Trophoblast cell (in vitro differentiated cells and primary cell): ENCODE data around the gene KIAA0040.

Source experiments
- DNase-seq, 2 donors: peaks; one replicate each; pipeline ENCODE4 v3.0.0-alpha.2; 2016
- H2AFZ ChIP-seq: 2 replicates; pipeline ENCODE4 v1.6.1; 2013; ENCODE audit warnings: low read length, moderate library complexity, mild to moderate bottlenecking; ENCODE audit not compliant: insufficient read depth, poor library complexity
- H2AK5ac ChIP-seq: 2 replicates; pipeline ENCODE4 v1.6.1; 2013; ENCODE audit warnings: mild to moderate bottlenecking, low read length
- H2BK120ac ChIP-seq: 2 replicates; pipeline ENCODE4 v1.6.1; 2013; ENCODE audit warnings: low read length, mild to moderate bottlenecking, moderate library complexity; ENCODE audit not compliant: insufficient read depth, poor library complexity
- H2BK12ac ChIP-seq: 2 replicates; pipeline ENCODE4 v1.6.1; 2013; ENCODE audit warnings: mild to moderate bottlenecking, low read length, moderate library complexity
- H2BK5ac ChIP-seq: 2 replicates; pipeline ENCODE4 v1.6.1; 2013; ENCODE audit warnings: low read length, low read depth, moderate library complexity, mild to moderate bottlenecking; ENCODE audit not compliant: poor library complexity
- H3K14ac ChIP-seq: 2 replicates; pipeline ENCODE4 v1.6.1; 2013; ENCODE audit warnings: mild to moderate bottlenecking, low read length
- H3K18ac ChIP-seq: 2 replicates; pipeline ENCODE4 v1.6.1; 2013; ENCODE audit warnings: mild to moderate bottlenecking, low read length
- H3K23ac ChIP-seq: 2 replicates; pipeline ENCODE4 v1.6.1; 2013; ENCODE audit warnings: low read length
- H3K27ac ChIP-seq: 2 replicates; pipeline ENCODE4 v1.5.1; 2013; ENCODE audit warnings: low read depth, mild to moderate bottlenecking, inconsistent platforms, low read length, moderate library complexity
- H3K27me3 ChIP-seq: 2 replicates; pipeline ENCODE4 v1.6.1; 2013; ENCODE audit warnings: inconsistent platforms, mild to moderate bottlenecking, low read length, moderate library complexity; ENCODE audit not compliant: insufficient read depth
- H3K36me3 ChIP-seq, 2 experiments: 1 replicate in 1 of 2; 2 replicates in 1 of 2; pipeline ENCODE4 v1.6.1; 2013; ENCODE audit warnings: low read length in 2 of 2, mild to moderate bottlenecking in 2 of 2, moderate library complexity in 1 of 2; ENCODE audit not compliant: insufficient read depth in 2 of 2, control insufficient read depth in 1 of 2
- H3K4ac ChIP-seq: 2 replicates; pipeline ENCODE4 v1.6.1; 2013; ENCODE audit warnings: low read depth, mild to moderate bottlenecking, low read length, moderate library complexity
- H3K4me1 ChIP-seq, 2 experiments: 1 replicate in 1 of 2; 2 replicates in 1 of 2; pipeline ENCODE4 v1.6.1; 2013; ENCODE audit warnings: low read length in 2 of 2, mild to moderate bottlenecking in 2 of 2, moderate library complexity in 1 of 2; ENCODE audit not compliant: insufficient read depth in 2 of 2, control insufficient read depth in 1 of 2
- H3K4me2 ChIP-seq: 2 replicates; pipeline ENCODE4 v1.6.1; 2013; ENCODE audit warnings: inconsistent platforms, mild to moderate bottlenecking, low read length, moderate library complexity
- H3K4me3 ChIP-seq: 2 replicates; pipeline ENCODE4 v1.5.1; 2013; ENCODE audit warnings: mild to moderate bottlenecking, low read depth, low read length, inconsistent platforms
- H3K79me1 ChIP-seq: one replicate; pipeline ENCODE4 v1.6.1; 2013; ENCODE audit warnings: low read length
- H3K79me2 ChIP-seq: 2 replicates; pipeline ENCODE4 v1.6.1; 2013; ENCODE audit warnings: low read length, mild to moderate bottlenecking; ENCODE audit not compliant: control insufficient read depth, insufficient read depth, poor library complexity
- H3K9ac ChIP-seq: 2 replicates; pipeline ENCODE4 v1.6.1; 2013; ENCODE audit warnings: mild to moderate bottlenecking, low read length
- H3K9me3 ChIP-seq: 2 replicates; pipeline ENCODE4 v1.6.1; 2013; ENCODE audit warnings: low read depth, mild to moderate bottlenecking, control low read depth, inconsistent platforms, low read length; ENCODE audit not compliant: insufficient read depth
- H4K12ac ChIP-seq: 2 replicates; pipeline ENCODE4 v1.6.1; 2013; ENCODE audit warnings: low read depth, mild to moderate bottlenecking, low read length, moderate library complexity
- H4K8ac ChIP-seq: 2 replicates; pipeline ENCODE4 v1.6.1; 2013; ENCODE audit warnings: low read depth, mild to moderate bottlenecking, low read length, moderate library complexity
- H4K91ac ChIP-seq: one replicate; pipeline ENCODE4 v1.6.1; 2013; ENCODE audit warnings: low read depth, mild to moderate bottlenecking, low read length, moderate library complexity
- WGBS: extraction: QIAGEN DNeasy Blood & Tissue Kit; methylation state at CpG from one replicate; pipeline ENCODE4 v1.1.7; 2013; ENCODE audit warnings: missing lambda C conversion rate; ENCODE audit not compliant: insufficient read length, insufficient coverage; ENCODE audit errors: extremely low coverage; 5-methylcytosine and 5-hydroxymethylcytosine counted together

Gene KIAA0040

DNA sequence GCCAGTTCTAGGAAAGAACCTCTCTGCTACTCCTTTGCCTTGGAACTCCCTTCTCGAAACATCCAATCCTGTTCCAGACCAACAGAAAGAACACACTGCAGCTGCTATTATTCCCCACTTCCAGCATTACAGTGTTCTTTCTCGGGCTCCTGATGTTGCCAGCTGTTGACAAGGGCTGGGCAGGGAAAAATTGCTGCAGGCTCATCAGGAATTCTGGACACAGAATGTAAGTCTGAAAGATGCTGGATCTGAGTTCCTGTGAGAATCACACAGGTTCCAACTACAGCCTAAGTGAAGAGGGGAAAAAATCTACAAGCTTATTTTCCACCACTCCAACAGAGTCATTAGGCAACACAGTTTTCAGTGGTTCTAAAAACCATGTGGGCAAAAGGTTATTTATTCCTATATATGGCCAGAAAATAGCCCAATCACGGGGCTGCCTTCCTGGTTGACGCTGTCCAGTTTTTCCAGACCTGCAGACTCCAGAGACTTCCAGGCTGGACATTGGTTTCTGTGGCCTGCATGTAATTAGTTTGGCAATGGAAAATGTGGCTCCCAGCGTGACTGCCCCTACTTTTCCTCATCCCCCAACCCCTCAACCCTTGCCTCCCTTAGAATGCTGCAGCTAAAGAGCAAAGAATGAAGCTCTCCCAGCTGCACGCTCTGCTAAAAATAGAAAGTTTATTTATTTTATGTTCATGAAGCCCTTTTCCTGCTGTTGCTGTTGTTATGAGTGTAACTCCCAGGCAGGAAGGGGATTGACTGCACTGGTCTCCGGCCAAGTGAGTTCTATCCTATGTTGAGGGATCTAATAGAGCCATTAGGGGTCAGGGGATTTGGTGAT, 8.3 kb upstream of the KIAA0040 start:
- no peak overlapping the region for H3K23ac ChIP-seq
- H4K91ac ChIP-seq = peak overlapping the region; percentile 74
- H2BK120ac ChIP-seq = peak overlapping the region; percentile 85
- peaks cover 20 to 27% of the 10 kb centered on the region in 2 experiments for H3K4me1 ChIP-seq
- no peaks in the 10 kb centered on the region for H3K36me3 ChIP-seq
- no peaks in the 10 kb centered on the region for H3K9me3 ChIP-seq
- H3K4me2 ChIP-seq = peak overlapping the region; percentile 8
- no peak overlapping the region for H3K18ac ChIP-seq
- H3K4me3 ChIP-seq = no peak overlapping the region
- no peak for DNase-seq
- H2AK5ac ChIP-seq = no peak overlapping the region
- peak overlapping the region; percentile 23 for H2BK12ac ChIP-seq
- H3K14ac ChIP-seq = peak overlapping the region; percentile 60
- H3K79me1 ChIP-seq = peaks cover 23% of the 10 kb centered on the region
- no CpG with 5 or more reads among the region's 7 CpGs for WGBS
- no peaks in the 10 kb centered on the region for H3K79me2 ChIP-seq
- H3K27me3 ChIP-seq = no peaks in the 10 kb centered on the region
- H3K27ac ChIP-seq = peak overlapping the region; percentile 63
- no peak overlapping the region for H3K9ac ChIP-seq
- H4K8ac ChIP-seq = peak overlapping the region; percentile 47
- H3K4ac ChIP-seq = no peak overlapping the region
- no peak overlapping the region for H2AFZ ChIP-seq
- H4K12ac ChIP-seq = no peak overlapping the region
- peak overlapping the region; percentile 36 for H2BK5ac ChIP-seq

DNA sequence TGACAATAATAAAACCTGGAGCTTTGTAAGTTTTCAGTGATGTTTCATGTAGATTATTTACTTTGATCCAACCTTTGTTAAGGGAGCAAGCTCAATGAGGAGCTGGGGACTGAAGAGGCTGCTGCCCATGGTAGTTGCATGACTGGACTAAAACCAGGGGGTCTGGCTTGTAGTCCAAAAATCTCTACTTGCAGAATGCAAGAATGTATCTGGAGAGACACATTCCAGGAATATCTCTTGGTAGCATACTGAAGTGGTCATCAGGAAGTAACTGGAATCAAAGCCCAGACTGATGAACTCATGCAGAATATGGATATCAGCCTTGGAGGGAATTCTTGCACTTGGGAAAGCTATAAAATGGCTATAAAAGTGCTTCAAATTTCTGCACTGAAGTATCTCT, 5.8 kb upstream of the KIAA0040 start:
- Histone ChIP-seq H3K9ac (no peak overlapping the region), H3K4ac (no peak overlapping the region), H2AFZ (no peak overlapping the region), H3K4me2 (no peak overlapping the region), H2BK12ac (no peak overlapping the region), H2BK120ac (no peak overlapping the region), H3K79me2 (no peaks in the 10 kb centered on the region), H3K27me3 (no peaks in the 10 kb centered on the region), H2AK5ac (no peak overlapping the region), H4K12ac (no peak overlapping the region), H3K18ac (no peak overlapping the region), H3K4me3 (no peak overlapping the region), H3K14ac (no peak overlapping the region), H3K79me1 (peaks cover 27% of the 10 kb centered on the region), H3K23ac (no peak overlapping the region), H2BK5ac (no peak overlapping the region), H3K36me3 (no peaks in the 10 kb centered on the region), H4K91ac (no peak overlapping the region), H3K27ac (peak overlapping the region; percentile 59), H4K8ac (no peak overlapping the region), H3K4me1 (peaks cover 25 to 30% of the 10 kb centered on the region in 2 experiments), H3K9me3 (no peaks in the 10 kb centered on the region)
- no peak for DNase-seq

- WGBS = no CpG with 5 or more reads among the region's 2 CpGs
- no peaks in the 10 kb centered on the region for H3K36me3 ChIP-seq
- no peak overlapping the region for H3K4ac ChIP-seq
Observed at GRCh38 chr1:175197531-175197930, 5.0 kb upstream of the KIAA0040 start.

GRCh38 chr1:175195798-175196197, 3.2 kb upstream of the KIAA0040 start:
- Histone ChIP-seq H3K23ac (no peak overlapping the region), H3K27me3 (no peaks in the 10 kb centered on the region), H3K4ac (peak overlapping the region; percentile 42), H3K4me2 (no peak overlapping the region), H3K9me3 (no peaks in the 10 kb centered on the region), H3K14ac (no peak overlapping the region), H4K8ac (no peak overlapping the region), H3K79me2 (peaks cover 11% of the 10 kb centered on the region), H2BK12ac (peak overlapping the region; percentile 6), H4K12ac (no peak overlapping the region), H3K9ac (no peak overlapping the region), H3K4me3 (no peak overlapping the region), H2AFZ (no peak overlapping the region), H4K91ac (no peak overlapping the region), H3K27ac (no peak overlapping the region), H3K36me3 (no peaks in the 10 kb centered on the region), H3K79me1 (peaks cover 34% of the 10 kb centered on the region), H3K18ac (no peak overlapping the region), H2BK120ac (no peak overlapping the region), H2AK5ac (peak overlapping the region; percentile 3), H3K4me1 (peaks cover 22 to 33% of the 10 kb centered on the region in 2 experiments), H2BK5ac (no peak overlapping the region)
- no CpG with 5 or more reads among the region's 3 CpGs for WGBS
- no peak for DNase-seq

More at GRCh38 chr1:175197531-175197930, 5.0 kb upstream of the KIAA0040 start:
- DNase-seq = peak; percentile 88 to 93
- peak overlapping the region; percentile 18 for H3K4me2 ChIP-seq
- no peaks in the 10 kb centered on the region for H3K27me3 ChIP-seq
- peak overlapping the region; percentile 66 for H3K14ac ChIP-seq
- no peak overlapping the region for H4K8ac ChIP-seq
- H3K4me3 ChIP-seq = no peak overlapping the region
- peaks cover 29 to 34% of the 10 kb centered on the region in 2 experiments for H3K4me1 ChIP-seq
- peaks cover 3% of the 10 kb centered on the region for H3K79me2 ChIP-seq
- no peak overlapping the region for H2AK5ac ChIP-seq
- H3K9me3 ChIP-seq = no peaks in the 10 kb centered on the region
- H2BK120ac ChIP-seq = peak overlapping the region; percentile 96
- no peak overlapping the region for H2AFZ ChIP-seq
- H2BK5ac ChIP-seq = peak overlapping the region; percentile 78
- peak overlapping the region; percentile 81 for H3K27ac ChIP-seq
- H3K18ac ChIP-seq = no peak overlapping the region
- H2BK12ac ChIP-seq = peak overlapping the region; percentile 84
- H3K79me1 ChIP-seq = peaks cover 34% of the 10 kb centered on the region
- H4K12ac ChIP-seq = no peak overlapping the region
- peak overlapping the region; percentile 77 for H4K91ac ChIP-seq
- no peak overlapping the region for H3K9ac ChIP-seq
- no peak overlapping the region for H3K23ac ChIP-seq
